ENCODE results near the gene C17orf67.

DNA sequence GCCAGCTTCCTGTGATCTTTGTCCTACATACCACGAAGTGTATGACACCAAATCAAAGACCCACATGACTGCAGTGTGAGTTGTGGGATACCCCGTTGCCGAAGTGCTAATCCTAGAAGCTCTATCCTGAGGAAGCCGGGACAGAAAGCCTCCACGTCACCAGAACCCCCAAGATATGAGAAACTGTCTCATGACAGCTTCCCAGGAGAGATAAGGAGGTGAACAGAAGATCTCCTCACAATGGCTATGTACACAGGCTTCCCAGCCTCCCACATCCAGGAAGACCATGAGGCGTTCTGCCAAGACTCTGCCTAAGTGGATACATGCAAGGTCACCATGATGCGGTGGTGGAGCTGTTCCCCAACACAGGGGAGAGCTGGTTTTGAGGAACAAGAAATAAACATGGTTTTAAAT is 43.1 kb upstream of the C17orf67 start:
- TF ChIP-seq ZFX (IDR thresholded peaks at IDR 0.05): no peak
- TF ChIP-seq, protein P1, sequence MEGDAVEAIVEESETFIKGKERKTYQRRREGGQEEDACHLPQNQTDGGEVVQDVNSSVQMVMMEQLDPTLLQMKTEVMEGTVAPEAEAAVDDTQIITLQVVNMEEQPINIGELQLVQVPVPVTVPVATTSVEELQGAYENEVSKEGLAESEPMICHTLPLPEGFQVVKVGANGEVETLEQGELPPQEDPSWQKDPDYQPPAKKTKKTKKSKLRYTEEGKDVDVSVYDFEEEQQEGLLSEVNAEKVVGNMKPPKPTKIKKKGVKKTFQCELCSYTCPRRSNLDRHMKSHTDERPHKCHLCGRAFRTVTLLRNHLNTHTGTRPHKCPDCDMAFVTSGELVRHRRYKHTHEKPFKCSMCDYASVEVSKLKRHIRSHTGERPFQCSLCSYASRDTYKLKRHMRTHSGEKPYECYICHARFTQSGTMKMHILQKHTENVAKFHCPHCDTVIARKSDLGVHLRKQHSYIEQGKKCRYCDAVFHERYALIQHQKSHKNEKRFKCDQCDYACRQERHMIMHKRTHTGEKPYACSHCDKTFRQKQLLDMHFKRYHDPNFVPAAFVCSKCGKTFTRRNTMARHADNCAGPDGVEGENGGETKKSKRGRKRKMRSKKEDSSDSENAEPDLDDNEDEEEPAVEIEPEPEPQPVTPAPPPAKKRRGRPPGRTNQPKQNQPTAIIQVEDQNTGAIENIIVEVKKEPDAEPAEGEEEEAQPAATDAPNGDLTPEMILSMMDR (conservative IDR thresholded peaks at IDR 0.05): no peak
